PC-9 (cell line): ENCODE results near the gene RTN3. TPM values are rescaled to one million over a fixed set of nuclear protein-coding genes. Genes with fewer than 3 reads are reported as not detected.

ENCODE experiments used
- BruUV-seq: library from RNA; stranded (reverse); fragments of 400-500 nt; replicated peaks from 2 replicates; lab custom pipeline; 2021; lab: Mats Ljungman, UMichigan
- CTCF ChIA-PET: fragments of 300-600 bp; sonication (Branson Sonifier 250); formaldehyde crosslinking; loops from one replicate; lab custom pipeline; 2022; ENCODE audit warnings: antibody characterized with exemption; lab: Charles Lee
- POLR2A ChIA-PET: fragments of 300-600 bp; sonication (Branson Sonifier 250); formaldehyde crosslinking; loops from one replicate; lab custom pipeline; 2022; ENCODE audit warnings: antibody characterized with exemption; ENCODE audit not compliant: unreplicated experiment; lab: Charles Lee
- DNase-seq, 2 experiments: peaks; one replicate each; pipeline versions ENCODE4 v3.0.0 to v3.0.0-alpha.2; 2015 to 2022; ENCODE audit warnings: mixed read lengths in 1 of 2
- H2AFZ ChIP-seq: fragments of 200-600 bp; sonication (generic); 2 replicates; pipeline ENCODE4 v1.8.1; 2017; ENCODE audit warnings: antibody characterized with exemption
- H3F3A ChIP-seq: fragments of 200-600 bp; sonication (generic); 2 replicates; pipeline ENCODE4 v1.8.1; 2017; ENCODE audit warnings: antibody characterized with exemption, mild to moderate bottlenecking, low read depth; ENCODE audit not compliant: insufficient read depth
- H3K27ac ChIP-seq: fragments of 200-600 bp; sonication (generic); 2 replicates; pipeline ENCODE4 v1.6.1; 2016; ENCODE audit warnings: mixed run types
- H3K27me3 ChIP-seq: fragments of 200-600 bp; sonication (generic); 2 replicates; pipeline ENCODE4 v1.6.1; 2016; ENCODE audit warnings: low read depth, mixed run types; ENCODE audit not compliant: insufficient read depth
- H3K36me3 ChIP-seq: fragments of 200-600 bp; sonication (generic); 2 replicates; pipeline ENCODE4 v1.6.1; 2016; ENCODE audit warnings: low read depth, mixed run types
- H3K4me1 ChIP-seq: fragments of 200-600 bp; sonication (generic); replicated peaks from 2 replicates; pipeline ENCODE4 v1.6.1; 2016; ENCODE audit warnings: mixed run types; ENCODE audit not compliant: insufficient read depth
- H3K4me2 ChIP-seq: fragments of 200-600 bp; sonication (generic); 2 replicates; pipeline ENCODE4 v1.6.1; 2017; ENCODE audit warnings: mixed run types
- H3K4me3 ChIP-seq: fragments of 200-600 bp; sonication (generic); 2 replicates; pipeline ENCODE4 v1.6.1; 2016; ENCODE audit warnings: mixed run types
- H3K79me2 ChIP-seq: fragments of 200-600 bp; sonication (generic); 2 replicates; pipeline ENCODE4 v1.6.1; 2017; ENCODE audit warnings: low read depth, mixed run types
- H3K9me2 ChIP-seq: fragments of 200-600 bp; sonication (generic); 2 replicates; pipeline ENCODE4 v1.8.1; 2017; ENCODE audit warnings: mild to moderate bottlenecking; ENCODE audit not compliant: insufficient read depth
- H3K9me3 ChIP-seq: fragments of 200-600 bp; sonication (generic); 2 replicates; pipeline ENCODE4 v1.8.1; 2016; ENCODE audit warnings: low read depth; ENCODE audit not compliant: insufficient read depth
- H4K20me1 ChIP-seq: fragments of 200-600 bp; sonication (generic); 2 replicates; pipeline ENCODE4 v1.8.1; 2017; ENCODE audit not compliant: insufficient read depth
- EZH2 ChIP-seq: fragments of 200-600 bp; sonication (generic); IDR thresholded peaks from 2 replicates; pipeline ENCODE4 v1.8.0; 2017; ENCODE audit warnings: antibody characterized with exemption, low read depth
- intact Hi-C: fragments of 100-400 bp; cut with micrococcal nuclease; formaldehyde crosslinking; loops from one replicate; pipeline ENCODE4 v1.10.0; 2022; ENCODE audit not compliant: unreplicated experiment
- total RNA-seq: library from RNA; stranded (reverse); gene quantifications from 2 replicates; pipeline ENCODE4 v1.2.3, GENCODE V29; 2021
- TF ChIP-seq, protein P1 (sequence below): fragments of 200-600 bp; sonication (generic); conservative IDR thresholded peaks from 2 replicates; pipeline ENCODE4 v1.6.1; 2017; ENCODE audit warnings: mixed run types, antibody characterized with exemption, mild to moderate bottlenecking, moderate library complexity

RTN3 gene
- total RNA-seq, 1 experiment from 2014 or later = 279 TPM

DNA sequence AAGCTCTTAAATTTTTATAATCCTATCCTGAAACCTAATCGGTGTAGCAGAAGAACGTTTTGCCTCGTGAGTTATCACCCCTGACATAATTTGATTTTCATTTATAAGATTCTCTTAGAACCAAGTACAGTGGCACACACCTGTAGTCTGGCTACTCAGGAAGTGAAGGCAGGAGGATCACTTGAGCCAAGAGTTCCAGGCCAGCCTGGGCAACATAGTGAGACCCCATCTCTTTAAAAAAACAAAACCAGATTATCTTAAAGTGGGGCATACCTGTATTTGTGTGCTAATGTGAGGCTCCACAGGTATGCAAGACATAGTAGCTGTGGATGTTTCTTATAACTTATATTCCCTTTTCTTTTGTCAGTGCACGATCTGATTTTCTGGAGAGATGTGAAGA is 68.3 kb downstream of the RTN3 start:
- BruUV-seq = no TSS peak

DNA sequence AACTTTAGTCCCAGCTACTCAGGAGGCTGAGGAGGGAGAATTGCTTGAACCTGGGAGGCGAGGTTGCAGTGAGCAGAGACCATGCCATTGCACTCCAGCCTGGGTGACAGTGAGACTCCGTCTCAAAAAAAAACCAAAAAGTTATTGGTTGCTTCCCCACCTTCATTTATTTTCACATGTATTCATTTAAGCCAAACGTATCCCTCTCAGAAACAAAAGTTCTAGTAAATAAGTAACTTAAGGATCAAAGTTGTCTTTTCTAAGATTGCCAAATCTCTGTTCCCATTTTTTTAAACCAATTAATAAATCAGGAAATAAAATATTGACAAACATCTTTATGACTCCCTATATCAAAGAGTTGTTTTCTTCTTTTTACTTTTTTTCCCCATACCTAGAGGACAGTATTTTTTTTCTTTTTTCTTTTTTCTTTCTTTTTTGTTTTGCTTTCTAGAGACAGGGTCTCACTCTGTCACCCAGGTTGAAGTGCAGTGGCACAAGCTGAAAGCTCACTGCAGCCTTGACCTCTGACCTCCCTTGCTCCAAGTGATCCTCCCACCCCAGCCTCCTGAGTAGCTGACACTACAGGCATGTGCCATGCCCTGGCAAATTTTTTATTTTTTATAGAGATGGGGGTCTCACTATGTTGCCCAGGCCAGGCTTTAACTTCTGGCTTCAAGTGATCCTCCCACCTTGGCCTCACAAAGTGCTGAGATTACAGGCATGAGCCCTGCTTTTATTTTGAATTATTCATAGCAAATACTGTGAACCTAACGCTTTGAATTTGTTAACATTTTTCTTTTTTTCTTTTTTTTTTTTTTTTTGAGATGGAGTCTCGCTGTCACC is 75.8 kb downstream of the RTN3 start:
- no peak for TF ChIP-seq EZH2
- TF ChIP-seq, protein P1, sequence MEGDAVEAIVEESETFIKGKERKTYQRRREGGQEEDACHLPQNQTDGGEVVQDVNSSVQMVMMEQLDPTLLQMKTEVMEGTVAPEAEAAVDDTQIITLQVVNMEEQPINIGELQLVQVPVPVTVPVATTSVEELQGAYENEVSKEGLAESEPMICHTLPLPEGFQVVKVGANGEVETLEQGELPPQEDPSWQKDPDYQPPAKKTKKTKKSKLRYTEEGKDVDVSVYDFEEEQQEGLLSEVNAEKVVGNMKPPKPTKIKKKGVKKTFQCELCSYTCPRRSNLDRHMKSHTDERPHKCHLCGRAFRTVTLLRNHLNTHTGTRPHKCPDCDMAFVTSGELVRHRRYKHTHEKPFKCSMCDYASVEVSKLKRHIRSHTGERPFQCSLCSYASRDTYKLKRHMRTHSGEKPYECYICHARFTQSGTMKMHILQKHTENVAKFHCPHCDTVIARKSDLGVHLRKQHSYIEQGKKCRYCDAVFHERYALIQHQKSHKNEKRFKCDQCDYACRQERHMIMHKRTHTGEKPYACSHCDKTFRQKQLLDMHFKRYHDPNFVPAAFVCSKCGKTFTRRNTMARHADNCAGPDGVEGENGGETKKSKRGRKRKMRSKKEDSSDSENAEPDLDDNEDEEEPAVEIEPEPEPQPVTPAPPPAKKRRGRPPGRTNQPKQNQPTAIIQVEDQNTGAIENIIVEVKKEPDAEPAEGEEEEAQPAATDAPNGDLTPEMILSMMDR = no peak
- H4K20me1 ChIP-seq = peaks cover 22% of the 10 kb centered on the region
- H3K27me3 ChIP-seq = no peaks in the 10 kb centered on the region
- BruUV-seq = no TSS peak
- intact Hi-C loops = no loop called here
- H3K4me1 ChIP-seq = no peaks in the 10 kb centered on the region
- ChIA-PET CTCF (no interaction called here), POLR2A (no interaction called here)
- H3F3A ChIP-seq = peaks cover 66% of the 10 kb centered on the region
- no peak for DNase-seq
- H3K79me2 ChIP-seq = no peaks in the 10 kb centered on the region
- no peaks in the 10 kb centered on the region for H3K9me3 ChIP-seq
- H3K9me2 ChIP-seq = no peaks in the 10 kb centered on the region
- no peak overlapping the region for H3K4me2 ChIP-seq
- no peak overlapping the region for H3K27ac ChIP-seq
- 0 out of 2 replicates have a peak, but pooled peaks cover 8% of the 10 kb centered on the region for H3K36me3 ChIP-seq
- H2AFZ ChIP-seq = no peak overlapping the region
- no peak overlapping the region for H3K4me3 ChIP-seq

More for the DNA sequence above, 68.3 kb downstream of the RTN3 start:
- Histone ChIP-seq H3K36me3 (peaks cover 24% of the 10 kb centered on the region; the same call in 1 of the 2 replicates), H3K79me2 (peaks cover 19% of the 10 kb centered on the region; the same call in 1 of the 2 replicates), H3F3A (peaks cover 6% of the 10 kb centered on the region; the same call in 1 of the 2 replicates), H3K9me2 (no peaks in the 10 kb centered on the region), H3K27ac (no peak overlapping the region), H4K20me1 (peaks cover 42% of the 10 kb centered on the region), H3K4me2 (no peak overlapping the region), H3K4me3 (no peak overlapping the region), H3K9me3 (no peaks in the 10 kb centered on the region), H2AFZ (no peak overlapping the region), H3K4me1 (no peaks in the 10 kb centered on the region), H3K27me3 (no peaks in the 10 kb centered on the region)
- ChIA-PET POLR2A (no interaction called here), CTCF (no interaction called here)
- TF ChIP-seq, protein P1 = no peak
- no peak for TF ChIP-seq EZH2
- intact Hi-C loops = loop anchor here (5.0 kb wide), 1 partner anchor 403 kb away; no protein-coding TSS in a partner anchor
- DNase-seq = no peak

- Histone ChIP-seq H3K27ac (no peak overlapping the region), H3K4me1 (no peaks in the 10 kb centered on the region), H3K4me3 (no peak overlapping the region), H3K27me3 (no peaks in the 10 kb centered on the region), H3K79me2 (no peaks in the 10 kb centered on the region), H3K9me3 (no peaks in the 10 kb centered on the region), H3K36me3 (no peaks in the 10 kb centered on the region), H3K4me2 (no peak overlapping the region), H3F3A (peaks cover 58% of the 10 kb centered on the region), H2AFZ (no peak overlapping the region), H3K9me2 (no peaks in the 10 kb centered on the region), H4K20me1 (peaks cover 24% of the 10 kb centered on the region)
- ChIA-PET POLR2A (no interaction called here), CTCF (no interaction called here)
- no TSS peak for BruUV-seq
- no peak for DNase-seq
- TF ChIP-seq, protein P1 = no peak
- TF ChIP-seq EZH2 = no peak
- intact Hi-C loops = no loop called here
Observed at GRCh38 chr11:63760487-63761079, 79.3 kb downstream of the RTN3 start.
